Sigmoid colon (tissue), 7 donors: ENCODE results near the gene NEMP1. TPM values are rescaled to one million over a fixed set of nuclear protein-coding genes. Genes with fewer than 3 reads are reported as not detected.

ENCODE experiments used
- DNase-seq: peaks from one replicate; pipeline ENCODE4 v3.0.0-alpha.2; 2019
- H3K27ac ChIP-seq, 4 donors: fragments of 200-600 bp; sonication (generic); one replicate each; pipeline ENCODE4 v1.5.1; 2016 to 2019; ENCODE audit warnings: mild to moderate bottlenecking in 1 of 4
- H3K27me3 ChIP-seq, 3 donors: fragments of 200-600 bp; sonication (generic); one replicate each; pipeline ENCODE4 v1.5.1; 2019; ENCODE audit warnings: mild to moderate bottlenecking in 1 of 3
- H3K36me3 ChIP-seq, 4 donors: fragments of 200-600 bp; sonication (generic); one replicate each; pipeline ENCODE4 v1.5.1; 2016 to 2019
- H3K4me1 ChIP-seq, 4 donors: fragments of 200-600 bp; sonication (generic); one replicate each; pipeline ENCODE4 v1.5.1; 2017 to 2019
- H3K4me3 ChIP-seq, 4 donors: fragments of 200-600 bp; sonication (generic); one replicate each; pipeline ENCODE4 v1.5.1; 2017 to 2019; ENCODE audit warnings: mild to moderate bottlenecking in 2 of 4, moderate library complexity in 1 of 4
- H3K9me3 ChIP-seq, 4 donors: fragments of 200-600 bp in 3 of 4; sonication (generic) in 3 of 4; one replicate each; pipeline versions ENCODE4 v1.5.1 to v1.6.1; 2013 to 2019
- CTCF ChIP-seq, 4 experiments: fragments of 450-650 bp in 3 of 4; fragments of 200-600 bp in 1 of 4; IDR thresholded peaks; one replicate each; pipeline ENCODE4 v1.5.1; 2016 to 2019; ENCODE audit warnings: antibody characterized with exemption in 4 of 4, mild to moderate bottlenecking in 3 of 4, moderate library complexity in 2 of 4
- POLR2A ChIP-seq, 2 donors: fragments of 450-650 bp; IDR thresholded peaks; one replicate each; pipeline ENCODE4 v1.6.1; 2016; ENCODE audit warnings: antibody characterized with exemption in 2 of 2, mild to moderate bottlenecking in 2 of 2, moderate library complexity in 2 of 2
- POLR2AphosphoS5 ChIP-seq, 4 donors: sonication (generic); formaldehyde crosslinking; IDR thresholded peaks; one replicate each; pipeline ENCODE4 v1.6.1; 2017; ENCODE audit warnings: antibody characterized with exemption in 4 of 4
- WGBS, 2 donors: extraction: QIAGEN DNeasy Blood & Tissue Kit; methylation state at CpG; one replicate each; pipeline ENCODE4 v1.1.7; 2013; 5-methylcytosine and 5-hydroxymethylcytosine counted together
- intact Hi-C: fragments of 100-400 bp; cut with DNase I; formaldehyde crosslinking; loops from one replicate; pipeline ENCODE4 v1.15.1; 2023
- polyA plus RNA-seq, 3 donors: library from polyadenylated mRNA; stranded (reverse); fragments of 200-250 nt; gene quantifications; one replicate each; pipeline ENCODE4 v1.2.3, GENCODE V29; 2013
- total RNA-seq, 4 donors: library from RNA; depleted of rRNA; stranded (reverse); fragments of >200 nt; gene quantifications; one replicate each; pipeline ENCODE4 v1.1.0, GENCODE V29; 2016
- donor health status: healthy with polysubstance abuse.
- donor health status: Bipolar disorder and iron deficiency.
- donor health status: healthy.

The NEMP1 gene
- total and polyA plus RNA-seq, 7 donors = 0.60 to 13.6 (median 11.5) TPM

- Histone ChIP-seq H3K36me3 (peaks cover 18 to 29% (median 24%) of the 10 kb centered on the region in 4 donors), H3K4me3 (peak overlapping the region in 3 of 4 donors; percentile 91 to 98 (median 94)), H3K9me3 (no peaks in the 10 kb centered on the region), H3K4me1 (peaks cover 0 to 47% (median 37%) of the 10 kb centered on the region in 4 donors), H3K27ac (peak overlapping the region; percentile 54 to 94 (median 92)), H3K27me3 (no peaks in the 10 kb centered on the region)
- intact Hi-C loops = loop anchor here (5.0 to 10.0 kb wide), 3 partner anchors 105 to 362 kb away; partner anchors contain the start of genes ATP5F1B and STAT6
- DNase-seq = no peak
- 46 to 53% methylated on average over 10 of the region's 10 CpGs for WGBS, 2 donors
- TF ChIP-seq POLR2A (IDR thresholded peaks at IDR 0.05) = no peak
- peak in 1 of 4 experiments; percentile 11 for TF ChIP-seq CTCF (IDR thresholded peaks at IDR 0.05)
Observed at GRCh38 chr12:57006809-57007475, 71.6 kb downstream of the NEMP1 start.

GRCh38 chr12:57005980-57006808 is 72.4 kb downstream of the NEMP1 start, which contains the start of gene ZBTB39:
TSS of gene ZBTB39 (minus strand) at chr12:57006546. CDS start at chr12:57004917, 1,629 bp downstream.
- Histone ChIP-seq H3K27me3 (no peaks in the 10 kb centered on the region), H3K27ac (peak within 1 kb of the TSS; percentile 81 to 94 (median 92)), H3K4me3 (peak within 1 kb of the TSS; percentile 91 to 98 (median 94)), H3K36me3 (peaks cover 18 to 36% (median 25%) of the 10 kb centered on the region in 4 donors), H3K4me1 (peaks cover 0 to 54% (median 41%) of the 10 kb centered on the region in 4 donors), H3K9me3 (no peaks in the 10 kb centered on the region)
- intact Hi-C loops = loop anchor here (5.0 to 10.0 kb wide), 3 partner anchors 106 to 361 kb away; partner anchors contain the start of genes ATP5F1B and STAT6
- 1% methylated on average over 94 of the region's 94 CpGs for WGBS, 2 donors
- TF ChIP-seq CTCF (IDR thresholded peaks at IDR 0.05) (peak in 3 of 4 experiments; percentile 20 to 39 (median 29)), POLR2AphosphoS5 (IDR thresholded peaks at IDR 0.05) (no peak)
- DNase-seq = peak; percentile 72

Other genes starting within 250 kb of the NEMP1 start
- under 1 TPM in 1 of 4 donors, not detected in 3; 0.55 TPM for gene SDR9C7, start 144.4 kb downstream of the NEMP1 start, total RNA-seq
- under 1 TPM in 1 of 3 donors, not detected in 2; 0.03 TPM for gene SDR9C7, start 144.4 kb downstream of the NEMP1 start, polyA plus RNA-seq
- 1 to 10 TPM in 1 of 4 donors, under 1 TPM in 3; under 0.01 to 1.1 (median 0.38) TPM for gene RDH16, start 121.2 kb downstream of the NEMP1 start, total RNA-seq
- under 1 TPM in 1 of 3 donors, not detected in 2; 0.19 TPM for gene RDH16, start 121.2 kb downstream of the NEMP1 start, polyA plus RNA-seq
- 1 to 10 TPM; 5.0 to 6.4 (median 5.6) TPM for gene ZBTB39, start 72.2 kb downstream of the NEMP1 start, total RNA-seq
- gene ZBTB39, start 72.2 kb downstream of the NEMP1 start, polyA plus RNA-seq = 1 to 10 TPM in 2 of 3 donors, under 1 TPM in 1; 0.69 to 2.6 (median 1.2) TPM
- 1 to 10 TPM in 2 of 4 donors, under 1 TPM in 1, not detected in 1; 0.66 to 4.5 (median 3.9) TPM for gene TAC3, start 62.3 kb downstream of the NEMP1 start, total RNA-seq
- 1 to 10 TPM in 1 of 3 donors, not detected in 2; 4.1 TPM for gene TAC3, start 62.3 kb downstream of the NEMP1 start, polyA plus RNA-seq
- gene MYO1A, start 28.7 kb downstream of the NEMP1 start, total RNA-seq = 1 to 10 TPM in 2 of 4 donors, under 1 TPM in 2; 0.71 to 7.2 (median 1.3) TPM
- 100 to 1,000 TPM in 2 of 3 donors, 10 to 100 TPM in 1; 89.5 to 112 (median 103) TPM for gene MYO1A, start 28.7 kb downstream of the NEMP1 start, polyA plus RNA-seq
- 10 to 100 TPM; 24.8 to 28.9 (median 27.4) TPM for gene NAB2, start 10.3 kb upstream of the NEMP1 start, total RNA-seq
- 1 to 10 TPM; 2.5 to 9.5 (median 5.4) TPM for gene NAB2, start 10.3 kb upstream of the NEMP1 start, polyA plus RNA-seq
- 100 to 1,000 TPM; 105 to 163 (median 113) TPM for gene STAT6, start 32.6 kb upstream of the NEMP1 start, total RNA-seq
- 100 to 1,000 TPM in 2 of 3 donors, 10 to 100 TPM in 1; 66.1 to 210 (median 123) TPM for gene STAT6, start 32.6 kb upstream of the NEMP1 start, polyA plus RNA-seq
- gene LRP1, start 49.7 kb upstream of the NEMP1 start, total RNA-seq = 100 to 1,000 TPM; 147 to 262 (median 204) TPM
- gene LRP1, start 49.7 kb upstream of the NEMP1 start, polyA plus RNA-seq = 10 to 100 TPM; 11.4 to 57.9 (median 14.1) TPM
- gene LRP1-AS, start 68.8 kb upstream of the NEMP1 start, total RNA-seq = not detected
- not detected for gene LRP1-AS, start 68.8 kb upstream of the NEMP1 start, polyA plus RNA-seq
- not detected for gene NXPH4, start 138.0 kb upstream of the NEMP1 start, total RNA-seq
- under 1 TPM in 1 of 3 donors, not detected in 2; 0.13 TPM for gene NXPH4, start 138.0 kb upstream of the NEMP1 start, polyA plus RNA-seq
- gene SHMT2, start 150.9 kb upstream of the NEMP1 start, total RNA-seq = 10 to 100 TPM; 24.6 to 52.2 (median 34.5) TPM
- gene SHMT2, start 150.9 kb upstream of the NEMP1 start, polyA plus RNA-seq = 100 to 1,000 TPM in 1 of 3 donors, 10 to 100 TPM in 2; 26.6 to 100 (median 29.4) TPM
- 1 to 10 TPM in 3 of 4 donors, under 1 TPM in 1; 0.41 to 2.8 (median 1.8) TPM for gene STAC3, start 172.4 kb upstream of the NEMP1 start, total RNA-seq
- gene STAC3, start 172.4 kb upstream of the NEMP1 start, polyA plus RNA-seq = 1 to 10 TPM; 1.2 to 4.6 (median 1.8) TPM